SK-N-SH (cell line): Measurements from ENCODE around the gene PSMD14. TPM values are rescaled to one million over a fixed set of nuclear protein-coding genes. Genes with fewer than 3 reads are reported as not detected.

ENCODE experiments used
- CTCF ChIA-PET: fragments of 300-600, 350-600 bp; formaldehyde crosslinking; extraction: SDS; loops from one replicate; lab custom pipeline; 2021; lab: Yijun Ruan, JAX
- POLR2A ChIA-PET: fragments of 350-600 bp; sonication (Branson Sonifier 250); formaldehyde crosslinking; extraction: SDS; loops from one replicate; lab custom pipeline; 2020; ENCODE audit warnings: antibody characterized with exemption, inconsistent platforms; lab: Yijun Ruan, JAX
- DNase-seq: peaks from one replicate; pipeline ENCODE4 v3.0.0; 2012
- H2AFZ ChIP-seq: fragments of 200-600 bp; sonication (generic); 2 replicates; pipeline ENCODE4 v1.8.1; 2016; ENCODE audit warnings: antibody characterized with exemption, mild to moderate bottlenecking, low read depth
- H3F3A ChIP-seq: fragments of 200-600 bp; sonication (generic); replicated peaks from 2 replicates; pipeline ENCODE3; 2016; ENCODE audit warnings: antibody characterized with exemption, mild to moderate bottlenecking; ENCODE audit not compliant: insufficient read depth
- H3K27ac ChIP-seq, 2 experiments: fragments of 200-500 bp in 1 of 2; fragments of 200-600 bp in 1 of 2; sonication (Bioruptor generic) in 1 of 2; sonication (generic), shearing (Covaris generic) in 1 of 2; 2 replicates each; pipeline versions ENCODE4 v1.5.1 to v1.6.1; 2014 to 2016; ENCODE audit warnings: low read depth in 2 of 2, inconsistent platforms in 1 of 2, low read length in 1 of 2, mild to moderate bottlenecking in 1 of 2, mixed read lengths in 1 of 2
- H3K27me3 ChIP-seq: fragments of 200-600 bp; sonication (generic), shearing (Covaris generic); 2 replicates; pipeline ENCODE4 v1.6.1; 2016; ENCODE audit warnings: mixed run types; ENCODE audit not compliant: insufficient read depth
- H3K36me3 ChIP-seq, 2 experiments: fragments of 200-500 bp in 1 of 2; fragments of 200-600 bp in 1 of 2; sonication (Bioruptor generic) in 1 of 2; sonication (generic) in 1 of 2; replicated peaks in 1 of 2; 2 replicates each; pipeline versions ENCODE3 to v1.5.1; 2014 to 2016; ENCODE audit warnings: low read length in 1 of 2, mild to moderate bottlenecking in 1 of 2; ENCODE audit not compliant: insufficient read depth in 2 of 2, control insufficient read depth in 1 of 2
- H3K4me1 ChIP-seq, 2 experiments: fragments of 200-500 bp in 1 of 2; fragments of 200-600 bp in 1 of 2; sonication (Bioruptor generic) in 1 of 2; sonication (generic), shearing (Covaris generic) in 1 of 2; 2 replicates each; pipeline versions ENCODE4 v1.5.1 to v1.6.1; 2014 to 2016; ENCODE audit warnings: low read depth in 1 of 2, low read length in 1 of 2, mixed run types in 1 of 2; ENCODE audit not compliant: insufficient read depth in 2 of 2, control insufficient read depth in 1 of 2
- H3K4me2 ChIP-seq: fragments of 200-600 bp; sonication (generic), shearing (Covaris generic); 2 replicates; pipeline ENCODE4 v1.6.1; 2017; ENCODE audit warnings: mixed run types
- H3K4me3 ChIP-seq, 2 experiments: fragments of 200-500 bp in 1 of 2; fragments of 200-600 bp in 1 of 2; sonication (Bioruptor generic) in 1 of 2; sonication (generic), shearing (Covaris generic) in 1 of 2; 2 replicates each; pipeline versions ENCODE4 v1.5.1 to v1.8.1; 2014 to 2016; ENCODE audit warnings: low read depth in 2 of 2, inconsistent platforms in 1 of 2, low read length in 1 of 2, mild to moderate bottlenecking in 1 of 2, mixed read lengths in 1 of 2, moderate library complexity in 1 of 2
- H3K79me2 ChIP-seq: fragments of 200-600 bp; sonication (generic); 2 replicates; pipeline ENCODE4 v1.8.1; 2017; ENCODE audit warnings: mild to moderate bottlenecking; ENCODE audit not compliant: insufficient read depth
- H3K9ac ChIP-seq: fragments of 200-600 bp; sonication (generic); 2 replicates; pipeline ENCODE4 v1.6.1; 2017; ENCODE audit warnings: mixed run types
- H3K9me2 ChIP-seq: fragments of 200-600 bp; sonication (generic); 2 replicates; pipeline ENCODE4 v1.6.1; 2017; ENCODE audit warnings: mixed run types
- H3K9me3 ChIP-seq: fragments of 200-600 bp; sonication (generic); 2 replicates; pipeline ENCODE4 v1.6.1; 2017; ENCODE audit warnings: mixed run types, mild to moderate bottlenecking, moderate library complexity
- H4K20me1 ChIP-seq: fragments of 200-600 bp; sonication (generic); 2 replicates; pipeline ENCODE4 v1.6.1; 2017; ENCODE audit warnings: mild to moderate bottlenecking, mixed run types; ENCODE audit not compliant: insufficient read depth
- CHD2 ChIP-seq: fragments of 150-350 bp; IDR thresholded peaks from 2 replicates; pipeline ENCODE4 v1.6.1; 2018; ENCODE audit warnings: low read length; ENCODE audit not compliant: partially characterized antibody
- EZH2phosphoT487 ChIP-seq: fragments of 200-600 bp; sonication (generic); IDR thresholded peaks from 2 replicates; pipeline ENCODE4 v1.6.1; 2017; ENCODE audit warnings: low read depth, mixed run types, mild to moderate bottlenecking, antibody characterized with exemption, moderate library complexity, borderline replicate concordance
- FOSL2 ChIP-seq: IDR thresholded peaks from 2 replicates; pipeline ENCODE4 v1.4.0; 2012; ENCODE audit warnings: low read depth, mild to moderate bottlenecking, moderate library complexity, borderline replicate concordance
- FOXJ3 ChIP-seq: sonication (generic); formaldehyde crosslinking; IDR thresholded peaks from 2 replicates; pipeline ENCODE4 v1.5.1; 2020; ENCODE audit warnings: mild to moderate bottlenecking, missing genetic modification reagents
- JUND ChIP-seq: IDR thresholded peaks from 2 replicates; pipeline ENCODE4 v1.4.0; 2012
- MEF2A ChIP-seq: IDR thresholded peaks from 2 replicates; pipeline ENCODE4 v1.4.0; 2012; ENCODE audit warnings: low read depth, borderline replicate concordance
- POLR2AphosphoS5 ChIP-seq: IDR thresholded peaks from 2 replicates; pipeline ENCODE4 v1.6.1; 2012; ENCODE audit warnings: low read depth, low read length
- RAD21 ChIP-seq: IDR thresholded peaks from 2 replicates; pipeline ENCODE4 v1.6.1; 2012; ENCODE audit warnings: mild to moderate bottlenecking, low read length
- REST ChIP-seq: IDR thresholded peaks from 2 replicates; pipeline ENCODE4 v1.6.1; 2012; ENCODE audit warnings: mild to moderate bottlenecking, low read depth, low read length, moderate library complexity
- SIN3A ChIP-seq: IDR thresholded peaks from 2 replicates; pipeline ENCODE4 v1.6.1; 2012; ENCODE audit warnings: low read depth, mild to moderate bottlenecking, low read length, moderate library complexity, borderline replicate concordance
- TAF1 ChIP-seq: IDR thresholded peaks from 2 replicates; pipeline ENCODE4 v1.6.1; 2012; ENCODE audit warnings: low read depth, mild to moderate bottlenecking, low read length, moderate library complexity, borderline replicate concordance
- USF2 ChIP-seq: fragments of 150-350 bp; IDR thresholded peaks from 2 replicates; pipeline ENCODE4 v1.6.1; 2017; ENCODE audit warnings: antibody characterized with exemption, low read length, low read depth, borderline replicate concordance
- YY1 ChIP-seq: IDR thresholded peaks from 2 replicates; pipeline ENCODE4 v1.4.0; 2012; ENCODE audit warnings: low read depth, mild to moderate bottlenecking
- ZBTB33 ChIP-seq: IDR thresholded peaks from 2 replicates; pipeline ENCODE4 v1.4.0; 2012; ENCODE audit warnings: low read depth, borderline replicate concordance
- WGBS: methylation state at CpG from one replicate; pipeline ENCODE4 v1.1.6; 2017; ENCODE audit warnings: low lambda C conversion rate; 5-methylcytosine and 5-hydroxymethylcytosine counted together
- polyA plus RNA-seq, 3 experiments: library from polyadenylated mRNA; depleted of rRNA; stranded (reverse); fragments of >200 nt; gene quantifications; 2 replicates each; pipeline ENCODE4 v1.2.3, GENCODE V29; 2012

PSMD14 gene
- polyA plus RNA-seq, 1 of the 3 experiments (the other 2 are of a cell fraction), result 50.4 TPM

GRCh38 chr2:161369311-161369710 is 61.1 kb downstream of the PSMD14 start:
- 96% methylated on average over 2 of the region's 2 CpGs for WGBS
- peaks cover 55 to 62% of the 10 kb centered on the region in 2 experiments for H3K36me3 ChIP-seq
- H3K79me2 ChIP-seq, result peaks cover 28% of the 10 kb centered on the region
- peaks cover 2 to 8% of the 10 kb centered on the region in 2 experiments; a peak in 3 of 4 replicates for H3K4me1 ChIP-seq
- no peaks in the 10 kb centered on the region for H3K9me3 ChIP-seq
- ChIA-PET POLR2A (no interaction called here), CTCF (no interaction called here)
- no peaks in the 10 kb centered on the region for H3K27me3 ChIP-seq
- H4K20me1 ChIP-seq, result no peaks in the 10 kb centered on the region
- no peak overlapping the region for H3K4me3 ChIP-seq
- H3K27ac ChIP-seq, result no peak overlapping the region
- no peak overlapping the region for H3K9ac ChIP-seq
- no peaks in the 10 kb centered on the region for H3K9me2 ChIP-seq
- no peaks in the 10 kb centered on the region for H3F3A ChIP-seq
- DNase-seq, result no peak
- TF ChIP-seq EZH2phosphoT487 (no peak), ZBTB33 (no peak), YY1 (no peak), TAF1 (no peak), RAD21 (no peak), REST (no peak), FOSL2 (no peak)
- no peak overlapping the region for H3K4me2 ChIP-seq
- no peak overlapping the region for H2AFZ ChIP-seq

GRCh38 chr2:161370981-161371380 is 62.8 kb downstream of the PSMD14 start:
- ChIA-PET CTCF (no interaction called here), POLR2A (no interaction called here)
- H3K9me3 ChIP-seq, result no peaks in the 10 kb centered on the region
- H3K9me2 ChIP-seq, result no peaks in the 10 kb centered on the region
- no peak for DNase-seq
- no peak overlapping the region for H3K4me2 ChIP-seq
- H3K36me3 ChIP-seq, result peaks cover 58 to 62% of the 10 kb centered on the region in 2 experiments
- peaks cover 14% of the 10 kb centered on the region for H3K79me2 ChIP-seq
- no peaks in the 10 kb centered on the region for H3F3A ChIP-seq
- H3K4me1 ChIP-seq, result peaks cover 2 to 8% of the 10 kb centered on the region in 2 experiments; a peak in 3 of 4 replicates
- H3K4me3 ChIP-seq, result no peak overlapping the region
- peak overlapping the region in 1 of 2 experiments; percentile 14; a peak in 1 of 4 replicates for H3K27ac ChIP-seq
- H2AFZ ChIP-seq, result no peak overlapping the region
- H3K27me3 ChIP-seq, result no peaks in the 10 kb centered on the region
- no peaks in the 10 kb centered on the region for H4K20me1 ChIP-seq
- WGBS, result 98% methylated on average over 3 of the region's 3 CpGs
- no peak overlapping the region for H3K9ac ChIP-seq
- no peak for TF ChIP-seq JUND
- no peak for TF ChIP-seq ZBTB33
- TF ChIP-seq MEF2A, result no peak
- TF ChIP-seq USF2, result no peak
- no peak for TF ChIP-seq REST
- TF ChIP-seq FOSL2, result no peak
- TF ChIP-seq SIN3A, result no peak
- TF ChIP-seq POLR2AphosphoS5, result no peak
- no peak for TF ChIP-seq CHD2
- TF ChIP-seq FOXJ3, result no peak
